ENCODE results near the gene OR8B8.
"Not testable (repeated sequence)": the region's sequence is repeated elsewhere in the genome, so short reads cannot be mapped to it uniquely, and the experiment has no call there.

OR8B8 gene

DNA sequence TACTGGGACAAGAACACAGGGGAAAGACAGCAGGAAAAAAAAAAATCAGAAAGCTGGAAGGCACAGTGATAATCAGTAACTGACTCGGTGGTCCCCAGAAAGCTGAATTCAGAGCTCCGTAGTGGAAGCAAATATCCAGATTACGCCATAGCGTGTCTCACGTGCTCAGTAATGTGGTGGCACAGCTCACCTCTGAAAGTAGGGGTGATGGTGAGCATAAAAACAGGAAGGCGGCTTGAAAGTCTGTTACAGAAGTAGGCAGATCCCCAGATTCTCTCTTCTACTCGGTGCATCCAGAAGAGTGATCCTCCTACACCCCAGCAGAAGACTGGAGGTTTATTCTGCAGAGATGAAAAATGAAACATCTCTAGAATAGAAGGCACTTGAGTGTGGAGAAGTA, 35.6 kb downstream of the OR8B8 start:
- no peak for DNase-seq (ENCODE audit: low read depth)
- no peak overlapping the region for H3K4me3 ChIP-seq (ENCODE audit: low read depth, low read length)
- TF ChIP-seq, protein P1, sequence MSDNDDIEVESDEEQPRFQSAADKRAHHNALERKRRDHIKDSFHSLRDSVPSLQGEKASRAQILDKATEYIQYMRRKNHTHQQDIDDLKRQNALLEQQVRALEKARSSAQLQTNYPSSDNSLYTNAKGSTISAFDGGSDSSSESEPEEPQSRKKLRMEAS (IDR thresholded peaks at IDR 0.05; ENCODE audit: low read depth, low read length), result no peak
- no peak for TF ChIP-seq MYC (IDR thresholded peaks at IDR 0.05; ENCODE audit: low read depth, low read length)

- H3K4me3 ChIP-seq (ENCODE audit: low read depth, low read length), result no peak overlapping the region
- no peak for DNase-seq (ENCODE audit: low read depth)
- TF ChIP-seq, protein P2, sequence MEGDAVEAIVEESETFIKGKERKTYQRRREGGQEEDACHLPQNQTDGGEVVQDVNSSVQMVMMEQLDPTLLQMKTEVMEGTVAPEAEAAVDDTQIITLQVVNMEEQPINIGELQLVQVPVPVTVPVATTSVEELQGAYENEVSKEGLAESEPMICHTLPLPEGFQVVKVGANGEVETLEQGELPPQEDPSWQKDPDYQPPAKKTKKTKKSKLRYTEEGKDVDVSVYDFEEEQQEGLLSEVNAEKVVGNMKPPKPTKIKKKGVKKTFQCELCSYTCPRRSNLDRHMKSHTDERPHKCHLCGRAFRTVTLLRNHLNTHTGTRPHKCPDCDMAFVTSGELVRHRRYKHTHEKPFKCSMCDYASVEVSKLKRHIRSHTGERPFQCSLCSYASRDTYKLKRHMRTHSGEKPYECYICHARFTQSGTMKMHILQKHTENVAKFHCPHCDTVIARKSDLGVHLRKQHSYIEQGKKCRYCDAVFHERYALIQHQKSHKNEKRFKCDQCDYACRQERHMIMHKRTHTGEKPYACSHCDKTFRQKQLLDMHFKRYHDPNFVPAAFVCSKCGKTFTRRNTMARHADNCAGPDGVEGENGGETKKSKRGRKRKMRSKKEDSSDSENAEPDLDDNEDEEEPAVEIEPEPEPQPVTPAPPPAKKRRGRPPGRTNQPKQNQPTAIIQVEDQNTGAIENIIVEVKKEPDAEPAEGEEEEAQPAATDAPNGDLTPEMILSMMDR (IDR thresholded peaks at IDR 0.05; ENCODE audit: low read depth, low read length), result no peak
- TF ChIP-seq, protein P1 (IDR thresholded peaks at IDR 0.05; ENCODE audit: low read depth, low read length), result no peak
- TF ChIP-seq POLR2A (IDR thresholded peaks at IDR 0.05; ENCODE audit: extremely low read depth, insufficient read length), result no peak
- no peak for TF ChIP-seq MYC (IDR thresholded peaks at IDR 0.05; ENCODE audit: low read depth, low read length)
These were observed 39.9 kb downstream of the OR8B8 start for GRCh38 chr11:124405581-124405980.

DNA sequence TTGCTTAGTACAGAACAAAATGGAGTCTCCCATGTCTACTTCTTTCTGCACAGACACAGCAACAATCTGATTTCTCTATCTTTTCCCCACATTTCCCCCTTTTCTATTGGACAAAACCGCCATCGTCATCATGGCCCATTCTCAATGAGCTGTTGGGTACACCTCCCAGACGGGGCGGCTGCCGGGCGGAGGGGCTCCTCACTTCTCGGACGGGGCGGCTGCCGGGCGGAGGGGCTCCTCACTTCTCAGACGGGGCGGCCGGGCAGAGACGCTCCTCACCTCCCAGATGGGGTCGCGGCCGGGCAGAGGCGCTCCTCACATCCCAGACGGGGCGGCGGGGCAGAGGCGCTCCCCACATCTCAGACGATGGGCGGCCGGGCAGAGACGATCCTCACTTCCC, 42.3 kb downstream of the OR8B8 start:
- not testable (repeated sequence) for DNase-seq (ENCODE audit: low read depth); H3K4me3 ChIP-seq (ENCODE audit: low read depth, low read length)

DNA sequence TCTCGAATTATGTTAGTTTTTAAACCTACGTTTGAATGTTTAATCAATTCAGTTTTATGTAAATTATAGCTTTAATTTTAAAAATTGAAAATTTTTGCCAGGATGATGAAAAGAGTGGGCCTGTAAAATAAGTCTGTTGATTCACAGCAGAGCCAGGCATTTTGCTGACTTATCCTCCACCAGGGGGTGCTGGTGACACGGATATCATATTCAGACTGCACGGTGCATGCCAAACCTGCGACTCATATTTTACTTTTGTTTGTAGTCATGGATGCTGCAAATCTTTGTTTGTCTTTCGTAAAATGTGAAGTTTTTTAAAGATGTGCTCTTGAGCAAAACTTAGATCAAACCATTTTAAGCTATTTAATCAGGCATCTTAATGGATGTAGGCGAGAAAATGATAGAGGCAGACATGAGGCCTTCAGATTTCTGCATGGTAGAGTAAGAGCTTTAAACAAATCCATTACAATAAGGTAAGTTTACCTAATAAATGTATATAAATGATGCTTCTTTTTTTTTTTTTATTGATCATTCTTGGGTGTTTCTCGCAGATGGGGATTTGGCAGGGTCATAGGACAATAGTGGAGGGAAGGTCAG, 43.1 kb downstream of the OR8B8 start:
- H3K4me3 ChIP-seq (ENCODE audit: low read depth, low read length), result no peak overlapping the region
- DNase-seq (ENCODE audit: low read depth), result peak; percentile 67
- TF ChIP-seq, protein P2 (IDR thresholded peaks at IDR 0.05; ENCODE audit: low read depth, low read length), result peak; percentile 85
- no peak for TF ChIP-seq MYC (IDR thresholded peaks at IDR 0.05; ENCODE audit: low read depth, low read length)

GRCh38 chr11:124398924-124399323, 46.6 kb downstream of the OR8B8 start, which contains the start of gene OR8B3:
Gene OR8B3, minus strand, starts transcription at chr11:124399024. Its CDS starts 1,673 bp downstream, at chr11:124397351.
- no peak for TF ChIP-seq POLR2A (IDR thresholded peaks at IDR 0.05; ENCODE audit: extremely low read depth, insufficient read length)
- TF ChIP-seq, protein P1 (IDR thresholded peaks at IDR 0.05; ENCODE audit: low read depth, low read length), result no peak
- no peak for TF ChIP-seq MYC (IDR thresholded peaks at IDR 0.05; ENCODE audit: low read depth, low read length)
- TF ChIP-seq, protein P2 (IDR thresholded peaks at IDR 0.05; ENCODE audit: low read depth, low read length), result no peak
- no peak within 1 kb of the TSS for H3K4me3 ChIP-seq (ENCODE audit: low read depth, low read length)
- DNase-seq (ENCODE audit: low read depth), result no peak

GRCh38 chr11:124396847-124397246, 48.6 kb downstream of the OR8B8 start:
- H3K4me3 ChIP-seq (ENCODE audit: low read depth, low read length); DNase-seq (ENCODE audit: low read depth): not testable (repeated sequence)

DNA sequence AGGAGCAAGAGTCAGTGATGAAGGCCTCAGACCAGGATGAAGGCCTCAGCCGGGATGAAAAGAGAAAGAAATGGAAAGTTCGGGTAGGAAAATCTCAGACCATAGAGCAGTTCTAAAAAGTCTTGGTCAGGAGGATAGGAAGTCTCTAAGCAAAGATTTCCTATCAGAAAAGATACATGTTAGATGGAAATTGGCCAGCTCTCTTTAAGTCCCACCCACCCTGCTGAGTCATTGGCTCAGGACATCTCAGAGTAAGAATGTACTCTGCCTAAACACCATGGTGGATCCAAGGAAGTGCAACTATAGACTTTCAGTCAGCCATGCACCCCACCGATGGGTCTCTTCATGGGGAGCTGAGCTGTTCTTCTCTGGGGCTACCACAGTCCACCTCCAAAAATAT, 51.1 kb downstream of the OR8B8 start:
- H3K4me3 ChIP-seq (ENCODE audit: low read depth, low read length), result no peak overlapping the region
- TF ChIP-seq, protein P2 (IDR thresholded peaks at IDR 0.05; ENCODE audit: low read depth, low read length), result no peak
- TF ChIP-seq, protein P1 (IDR thresholded peaks at IDR 0.05; ENCODE audit: low read depth, low read length), result no peak
- TF ChIP-seq MYC (IDR thresholded peaks at IDR 0.05; ENCODE audit: low read depth, low read length), result no peak
- TF ChIP-seq POLR2A (IDR thresholded peaks at IDR 0.05; ENCODE audit: extremely low read depth, insufficient read length), result no peak
- peak; percentile 11 for DNase-seq (ENCODE audit: low read depth)
